Neuronal stem cell (in vitro differentiated cells): ENCODE data around the gene POLR2J3.
"Not testable (repeated sequence)": the region's sequence is repeated elsewhere in the genome, so short reads cannot be mapped to it uniquely, and the experiment has no call there.

Source experiments
- DNase-seq: peaks from one replicate; pipeline ENCODE4 v3.0.0-alpha.2; 2013; ENCODE audit warnings: low spot score
- H2AFZ ChIP-seq: one replicate; pipeline ENCODE4 v1.6.1; 2013; ENCODE audit warnings: mild to moderate bottlenecking, low read length, inconsistent platforms
- H2AK5ac ChIP-seq: 2 replicates; pipeline ENCODE4 v1.6.1; 2013; ENCODE audit warnings: low read depth, mild to moderate bottlenecking, inconsistent platforms, low read length, moderate library complexity, mixed read lengths
- H2BK120ac ChIP-seq: 2 replicates; pipeline ENCODE4 v1.6.1; 2013; ENCODE audit warnings: low read depth, mild to moderate bottlenecking, inconsistent platforms, low read length, moderate library complexity, mixed read lengths
- H2BK12ac ChIP-seq: one replicate; pipeline ENCODE4 v1.6.1; 2013; ENCODE audit warnings: low read length, inconsistent platforms
- H2BK15ac ChIP-seq: 2 replicates; pipeline ENCODE4 v1.6.1; 2013; ENCODE audit warnings: mild to moderate bottlenecking, low read length, inconsistent platforms, mixed read lengths
- H2BK5ac ChIP-seq: one replicate; pipeline ENCODE4 v1.6.1; 2013; ENCODE audit warnings: inconsistent platforms, mild to moderate bottlenecking, low read length, moderate library complexity
- H3K14ac ChIP-seq: one replicate; pipeline ENCODE4 v1.6.1; 2013; ENCODE audit warnings: low read length, inconsistent platforms
- H3K18ac ChIP-seq: 2 replicates; pipeline ENCODE4 v1.6.1; 2013; ENCODE audit warnings: low read length, inconsistent platforms
- H3K23ac ChIP-seq: 2 replicates; pipeline ENCODE4 v1.6.1; 2013; ENCODE audit warnings: low read depth, mild to moderate bottlenecking, mixed read lengths, low read length, inconsistent platforms; ENCODE audit not compliant: poor library complexity
- H3K27ac ChIP-seq: replicated peaks from 3 replicates; pipeline ENCODE4 v1.5.1; 2013; ENCODE audit warnings: low read length, inconsistent platforms
- H3K27me3 ChIP-seq, 3 experiments: 2 replicates each; pipeline ENCODE4 v1.6.1; 2013; ENCODE audit warnings: low read length in 3 of 3, mild to moderate bottlenecking in 2 of 3, inconsistent platforms in 1 of 3, low read depth in 1 of 3, mixed read lengths in 1 of 3, moderate library complexity in 1 of 3; ENCODE audit not compliant: control insufficient read depth in 3 of 3, insufficient read depth in 3 of 3
- H3K36me3 ChIP-seq, 2 donors: replicated peaks in 1 of 2; 2 replicates each; pipeline ENCODE4 v1.6.1; 2013; ENCODE audit warnings: low read length in 2 of 2; ENCODE audit not compliant: control insufficient read depth in 2 of 2, insufficient read depth in 2 of 2
- H3K4ac ChIP-seq: 2 replicates; pipeline ENCODE4 v1.6.1; 2013; ENCODE audit warnings: inconsistent platforms, mild to moderate bottlenecking, low read length, moderate library complexity
- H3K4me1 ChIP-seq, 2 donors: 1 replicate in 1 of 2; 2 replicates in 1 of 2; pipeline ENCODE4 v1.6.1; 2013; ENCODE audit warnings: low read length in 2 of 2, low read depth in 1 of 2; ENCODE audit not compliant: control insufficient read depth in 2 of 2, insufficient read depth in 1 of 2
- H3K4me2 ChIP-seq: one replicate; pipeline ENCODE4 v1.6.1; 2013; ENCODE audit warnings: mild to moderate bottlenecking, low read length, inconsistent platforms; ENCODE audit not compliant: insufficient read depth, poor library complexity, severe bottlenecking
- H3K4me3 ChIP-seq, 2 donors: 2 replicates each; pipeline ENCODE4 v1.5.1; 2013; ENCODE audit warnings: low read length in 2 of 2, mild to moderate bottlenecking in 2 of 2, inconsistent platforms in 1 of 2, moderate library complexity in 1 of 2
- H3K79me1 ChIP-seq: one replicate; pipeline ENCODE4 v1.6.1; 2013; ENCODE audit warnings: low read depth, mild to moderate bottlenecking, inconsistent platforms, low read length, moderate library complexity
- H3K9ac ChIP-seq: one replicate; pipeline ENCODE4 v1.6.1; 2013; ENCODE audit warnings: mild to moderate bottlenecking, low read depth, low read length, inconsistent platforms; ENCODE audit not compliant: poor library complexity
- H3K9me3 ChIP-seq, 2 donors: replicated peaks in 1 of 2; 2 replicates each; pipeline versions ENCODE3 to v1.6.1; 2013; ENCODE audit warnings: low read length in 2 of 2, mild to moderate bottlenecking in 2 of 2, inconsistent platforms in 1 of 2, low read depth in 1 of 2, mixed read lengths in 1 of 2, moderate library complexity in 1 of 2; ENCODE audit not compliant: control insufficient read depth in 2 of 2, insufficient read depth in 1 of 2
- H4K8ac ChIP-seq: one replicate; pipeline ENCODE4 v1.6.1; 2013; ENCODE audit warnings: low read depth, mild to moderate bottlenecking, inconsistent platforms, low read length, moderate library complexity
- H4K91ac ChIP-seq: one replicate; pipeline ENCODE4 v1.6.1; 2013; ENCODE audit warnings: low read length, low read depth, mild to moderate bottlenecking, inconsistent platforms; ENCODE audit not compliant: poor library complexity
- WGBS, 2 donors: extraction: QIAGEN DNeasy Blood & Tissue Kit; methylation state at CpG; one replicate each; pipeline ENCODE4 v1.1.7; 2013; ENCODE audit warnings: missing lambda C conversion rate in 2 of 2, mixed read lengths in 1 of 2; ENCODE audit not compliant: insufficient read length in 2 of 2, insufficient replicate concordance in 1 of 2; ENCODE audit errors: extremely low coverage in 2 of 2; 5-methylcytosine and 5-hydroxymethylcytosine counted together

The POLR2J3 gene

GRCh38 chr7:102593637-102594334 is 21.4 kb upstream of the POLR2J3 start:
- not testable (repeated sequence) for H3K23ac ChIP-seq, H2BK12ac ChIP-seq, H2BK120ac ChIP-seq, H3K4me3 ChIP-seq, H3K4me1 ChIP-seq, H3K4me2 ChIP-seq, H2BK5ac ChIP-seq, H3K14ac ChIP-seq, H3K27me3 ChIP-seq, H4K8ac ChIP-seq, H3K9me3 ChIP-seq, H3K9ac ChIP-seq, H3K18ac ChIP-seq, H3K79me1 ChIP-seq, H3K4ac ChIP-seq, H2AK5ac ChIP-seq, DNase-seq, H2AFZ ChIP-seq, H3K36me3 ChIP-seq, H2BK15ac ChIP-seq, H4K91ac ChIP-seq, H3K27ac ChIP-seq
- WGBS, 2 donors, result no CpG with 5 or more reads among the region's 68 CpGs

- DNase-seq, H2AK5ac ChIP-seq, H3K9ac ChIP-seq, H3K4me2 ChIP-seq, H3K18ac ChIP-seq, H2BK120ac ChIP-seq, H3K36me3 ChIP-seq, H3K23ac ChIP-seq, H2BK15ac ChIP-seq, H3K27ac ChIP-seq, H4K91ac ChIP-seq, H2AFZ ChIP-seq, H2BK12ac ChIP-seq, H3K9me3 ChIP-seq, H3K4ac ChIP-seq, H3K14ac ChIP-seq, H2BK5ac ChIP-seq, H3K79me1 ChIP-seq, H4K8ac ChIP-seq, H3K4me1 ChIP-seq, H3K27me3 ChIP-seq, H3K4me3 ChIP-seq: not testable (repeated sequence)
- WGBS, 2 donors, result no CpG with 5 or more reads among the region's 26 CpGs
Observed at GRCh38 chr7:102592477-102593019, 20.2 kb upstream of the POLR2J3 start.

- H3K23ac ChIP-seq, H3K27ac ChIP-seq, H3K9me3 ChIP-seq, H3K36me3 ChIP-seq, H3K18ac ChIP-seq, H4K8ac ChIP-seq, H3K9ac ChIP-seq, H2BK12ac ChIP-seq, H3K14ac ChIP-seq, H3K4me2 ChIP-seq, H3K4me1 ChIP-seq, H2AK5ac ChIP-seq, H4K91ac ChIP-seq, H3K27me3 ChIP-seq, H3K4me3 ChIP-seq, H2BK5ac ChIP-seq, H2BK120ac ChIP-seq, H2AFZ ChIP-seq, H2BK15ac ChIP-seq, H3K79me1 ChIP-seq, DNase-seq, H3K4ac ChIP-seq: not testable (repeated sequence)
- no CpG with 5 or more reads among the region's 9 CpGs for WGBS, 2 donors
Observed at GRCh38 chr7:102589857-102590256, 17.5 kb upstream of the POLR2J3 start.

GRCh38 chr7:102583495-102583894 is 11.1 kb upstream of the POLR2J3 start:
- H3K4me3 ChIP-seq, H3K79me1 ChIP-seq, H2BK120ac ChIP-seq, H3K9me3 ChIP-seq, H3K18ac ChIP-seq, H3K36me3 ChIP-seq, H2AFZ ChIP-seq, H3K27ac ChIP-seq, H2BK15ac ChIP-seq, H2BK5ac ChIP-seq, H2BK12ac ChIP-seq, H2AK5ac ChIP-seq, H3K4ac ChIP-seq, DNase-seq, H4K91ac ChIP-seq, H3K4me1 ChIP-seq, H3K27me3 ChIP-seq, H3K23ac ChIP-seq, H4K8ac ChIP-seq, H3K14ac ChIP-seq, H3K4me2 ChIP-seq, H3K9ac ChIP-seq: not testable (repeated sequence)
- no CpG with 5 or more reads among the region's 5 CpGs for WGBS, 2 donors
